Bronchial epithelial cell (primary cell): ENCODE results near the gene UST. TPM values are rescaled to one million over a fixed set of nuclear protein-coding genes. Genes with fewer than 3 reads are reported as not detected.

ENCODE experiments used
- DNase-seq: peaks from one replicate; pipeline ENCODE4 v3.0.0-alpha.2; 2010; ENCODE audit warnings: low read depth
- FAIRE-seq: peaks from 2 replicates; lab custom pipeline; 2011; peaks lifted over from hg19 to GRCh38; lab: Jason Lieb, UNC
- H3K27me3 ChIP-seq: 2 replicates; pipeline ENCODE4 v1.5.1; 2011; ENCODE audit warnings: low read length; ENCODE audit not compliant: control insufficient read depth, insufficient read depth
- H3K36me3 ChIP-seq: 2 replicates; pipeline ENCODE4 v1.5.1; 2011; ENCODE audit warnings: low read length; ENCODE audit not compliant: control insufficient read depth, insufficient read depth
- H3K4me3 ChIP-seq: 2 replicates; pipeline ENCODE4 v1.5.1; 2011; ENCODE audit warnings: mild to moderate bottlenecking, low read depth, low read length, control low read depth
- CTCF ChIP-seq: IDR thresholded peaks from 2 replicates; pipeline ENCODE4 v1.5.1; 2011; ENCODE audit warnings: mild to moderate bottlenecking, moderate library complexity, low read length, control low read depth, inconsistent platforms; ENCODE audit not compliant: insufficient read depth, severe bottlenecking
- total RNA-seq: library from RNA; depleted of rRNA; stranded (reverse); fragments of >200 nt; gene quantifications from 2 replicates; pipeline ENCODE4 v1.2.1, GENCODE V29; 2014

UST gene
- total RNA-seq, 1 donor from 2014 or later = 18.7 TPM

- Histone ChIP-seq H3K4me3 (no peak overlapping the region), H3K36me3 (no peaks in the 10 kb centered on the region), H3K27me3 (no peaks in the 10 kb centered on the region)
- DNase-seq (no peak), FAIRE-seq (no peak)
- no peak for TF ChIP-seq CTCF
Observed at GRCh38 chr6:148825492-148825891, 78.7 kb downstream of the UST start.

GRCh38 chr6:148827416-148828045 is 80.7 kb downstream of the UST start:
- Histone ChIP-seq H3K4me3 (no peak overlapping the region), H3K36me3 (no peaks in the 10 kb centered on the region), H3K27me3 (no peaks in the 10 kb centered on the region)
- no peak for FAIRE-seq
- no peak for TF ChIP-seq CTCF
- no peak for DNase-seq

- no peak for TF ChIP-seq CTCF
- H3K4me3 ChIP-seq = no peak overlapping the region
- DNase-seq (no peak), FAIRE-seq (no peak)
- H3K36me3 ChIP-seq = no peaks in the 10 kb centered on the region
- no peaks in the 10 kb centered on the region for H3K27me3 ChIP-seq
Observed at GRCh38 chr6:148828047-148828446, 81.2 kb downstream of the UST start.

GRCh38 chr6:148829415-148830101 is 82.7 kb downstream of the UST start:
- Histone ChIP-seq H3K27me3 (no peaks in the 10 kb centered on the region), H3K36me3 (no peaks in the 10 kb centered on the region), H3K4me3 (no peak overlapping the region)
- DNase-seq (no peak), FAIRE-seq (no peak)
- no peak for TF ChIP-seq CTCF

- Histone ChIP-seq H3K36me3 (no peaks in the 10 kb centered on the region), H3K4me3 (no peak overlapping the region), H3K27me3 (no peaks in the 10 kb centered on the region)
- DNase-seq (no peak), FAIRE-seq (no peak)
- TF ChIP-seq CTCF = no peak
Observed at GRCh38 chr6:148830614-148831013, 83.8 kb downstream of the UST start.
